ENCODE measurements around the gene HELZ2.

GRCh38 chr20:63554361-63555278 is 19.4 kb downstream of the HELZ2 start:
- TF ChIP-seq, protein P1, sequence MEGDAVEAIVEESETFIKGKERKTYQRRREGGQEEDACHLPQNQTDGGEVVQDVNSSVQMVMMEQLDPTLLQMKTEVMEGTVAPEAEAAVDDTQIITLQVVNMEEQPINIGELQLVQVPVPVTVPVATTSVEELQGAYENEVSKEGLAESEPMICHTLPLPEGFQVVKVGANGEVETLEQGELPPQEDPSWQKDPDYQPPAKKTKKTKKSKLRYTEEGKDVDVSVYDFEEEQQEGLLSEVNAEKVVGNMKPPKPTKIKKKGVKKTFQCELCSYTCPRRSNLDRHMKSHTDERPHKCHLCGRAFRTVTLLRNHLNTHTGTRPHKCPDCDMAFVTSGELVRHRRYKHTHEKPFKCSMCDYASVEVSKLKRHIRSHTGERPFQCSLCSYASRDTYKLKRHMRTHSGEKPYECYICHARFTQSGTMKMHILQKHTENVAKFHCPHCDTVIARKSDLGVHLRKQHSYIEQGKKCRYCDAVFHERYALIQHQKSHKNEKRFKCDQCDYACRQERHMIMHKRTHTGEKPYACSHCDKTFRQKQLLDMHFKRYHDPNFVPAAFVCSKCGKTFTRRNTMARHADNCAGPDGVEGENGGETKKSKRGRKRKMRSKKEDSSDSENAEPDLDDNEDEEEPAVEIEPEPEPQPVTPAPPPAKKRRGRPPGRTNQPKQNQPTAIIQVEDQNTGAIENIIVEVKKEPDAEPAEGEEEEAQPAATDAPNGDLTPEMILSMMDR (conservative IDR thresholded peaks at IDR 0.05 in 1 of 2, IDR thresholded peaks at IDR 0.05 in 1 of 2; ENCODE audit: low read depth in 1 of 2, low read length in 2 of 2) = no peak
- TF ChIP-seq EZH2 (IDR thresholded peaks at IDR 0.05; ENCODE audit: low read length, missing control alignments) = no peak

Measured in fibroblast of lung (primary cell).